Neural cell (in vitro differentiated cells): ENCODE measurements around the gene WFIKKN2. TPM values are rescaled to one million over a fixed set of nuclear protein-coding genes. Genes with fewer than 3 reads are reported as not detected.

Source experiments
- H2AFZ ChIP-seq: fragments of 200-600, 300-800 bp; sonication (generic), shearing (Covaris generic); 2 replicates; pipeline ENCODE4 v1.6.0; 2014; ENCODE audit warnings: low read depth, mild to moderate bottlenecking, antibody characterized with exemption, low read length, moderate library complexity
- H3F3A ChIP-seq: fragments of 200-600 bp; shearing (Covaris generic); 2 replicates; pipeline ENCODE4 v1.6.1; 2016; ENCODE audit warnings: mild to moderate bottlenecking, moderate library complexity, mixed read lengths, antibody characterized with exemption, low read length; ENCODE audit not compliant: insufficient read depth, poor library complexity, severe bottlenecking
- H3K27ac ChIP-seq: fragments of 200-600, 300-800 bp; sonication (generic), shearing (Covaris generic); 2 replicates; pipeline ENCODE4 v1.5.1; 2014; ENCODE audit warnings: mild to moderate bottlenecking, low read length, moderate library complexity
- H3K27me3 ChIP-seq: fragments of 300-800, 200-600 bp; sonication (generic), shearing (Covaris generic); 2 replicates; pipeline ENCODE4 v1.6.0; 2014; ENCODE audit warnings: mild to moderate bottlenecking, low read depth, low read length, moderate library complexity; ENCODE audit not compliant: insufficient read depth
- H3K36me3 ChIP-seq: fragments of 300-800, 200-600 bp; sonication (generic), shearing (Covaris generic); 2 replicates; pipeline ENCODE4 v1.5.1; 2014; ENCODE audit warnings: mild to moderate bottlenecking, antibody characterized with exemption, low read length, moderate library complexity; ENCODE audit not compliant: insufficient read depth
- H3K4me2 ChIP-seq: fragments of 300-800, 200-600 bp; sonication (generic), shearing (Covaris generic); 2 replicates; pipeline ENCODE4 v1.6.0; 2014; ENCODE audit warnings: mild to moderate bottlenecking, low read length
- H3K4me3 ChIP-seq: fragments of 300-800, 200-600 bp; sonication (generic), shearing (Covaris generic); 2 replicates; pipeline ENCODE4 v1.5.1; 2014; ENCODE audit warnings: mild to moderate bottlenecking, low read length, moderate library complexity
- H3K79me2 ChIP-seq: fragments of 200-600 bp; shearing (Covaris generic); replicated peaks from 2 replicates; pipeline ENCODE4 v1.6.0; 2014; ENCODE audit warnings: mild to moderate bottlenecking, low read length, moderate library complexity; ENCODE audit not compliant: insufficient read depth
- H3K9ac ChIP-seq: fragments of 300-800, 200-600 bp; sonication (generic), shearing (Covaris generic); 2 replicates; pipeline ENCODE4 v1.6.1; 2016; ENCODE audit warnings: mild to moderate bottlenecking, low read length, mixed read lengths
- H3K9me2 ChIP-seq: fragments of 200-600 bp; shearing (Covaris generic); 2 replicates; pipeline ENCODE4 v1.6.1; 2016; ENCODE audit warnings: mild to moderate bottlenecking, low read length, mixed read lengths; ENCODE audit not compliant: insufficient read depth
- H3K9me3 ChIP-seq: fragments of 200-600, 300-800 bp; sonication (generic), shearing (Covaris generic); 2 replicates; pipeline ENCODE4 v1.6.1; 2016; ENCODE audit warnings: mild to moderate bottlenecking, mixed run types, low read length, moderate library complexity, mixed read lengths
- H4K20me1 ChIP-seq: fragments of 200-600 bp; shearing (Covaris generic); 2 replicates; pipeline ENCODE4 v1.6.1; 2016; ENCODE audit warnings: mild to moderate bottlenecking, mixed run types; ENCODE audit not compliant: insufficient read depth
- CTCF ChIP-seq: fragments of 450-650 bp; IDR thresholded peaks from 2 replicates; pipeline ENCODE4 v1.5.1; 2014; ENCODE audit warnings: antibody characterized with exemption, mild to moderate bottlenecking, moderate library complexity; ENCODE audit not compliant: poor library complexity, severe bottlenecking
- EP300 ChIP-seq: fragments of 450-650 bp; conservative IDR thresholded peaks from 2 replicates; pipeline ENCODE4 v1.6.1; 2014; ENCODE audit warnings: antibody characterized with exemption, mild to moderate bottlenecking, moderate library complexity; ENCODE audit not compliant: poor library complexity, severe bottlenecking
- EZH2 ChIP-seq: fragments of 200-600, 300-800 bp; shearing (Covaris generic), sonication (generic); IDR thresholded peaks from 2 replicates; pipeline ENCODE4 v1.6.1; 2014; ENCODE audit warnings: antibody characterized with exemption, low read length, borderline replicate concordance, mild to moderate bottlenecking; ENCODE audit not compliant: insufficient read depth, poor library complexity, severe bottlenecking
- MXI1 ChIP-seq: fragments of 450-650 bp; conservative IDR thresholded peaks from 2 replicates; pipeline ENCODE4 v1.6.1; 2014; ENCODE audit warnings: antibody characterized with exemption, mild to moderate bottlenecking; ENCODE audit not compliant: poor library complexity, severe bottlenecking
- POLR2AphosphoS5 ChIP-seq: IDR thresholded peaks from 2 replicates; pipeline ENCODE4 v1.6.1; 2012
- RAD21 ChIP-seq: fragments of 450-650 bp; conservative IDR thresholded peaks from 2 replicates; pipeline ENCODE4 v1.6.1; 2014; ENCODE audit warnings: antibody characterized with exemption, mild to moderate bottlenecking, moderate library complexity
- REST ChIP-seq: IDR thresholded peaks from 2 replicates; pipeline ENCODE4 v1.6.1; 2012; ENCODE audit warnings: borderline replicate concordance
- SMC3 ChIP-seq: fragments of 450-650 bp; conservative IDR thresholded peaks from 2 replicates; pipeline ENCODE4 v1.6.1; 2014; ENCODE audit warnings: antibody characterized with exemption, mild to moderate bottlenecking, moderate library complexity; ENCODE audit not compliant: poor library complexity
- TAF1 ChIP-seq: IDR thresholded peaks from 2 replicates; pipeline ENCODE4 v1.6.1; 2012; ENCODE audit warnings: low read depth
- polyA plus RNA-seq: library from polyadenylated mRNA; depleted of rRNA; stranded (reverse); fragments of >200 nt; gene quantifications from 2 replicates; pipeline ENCODE4 v1.2.3, GENCODE V29; 2014

The WFIKKN2 gene
- polyA plus RNA-seq, 1 donor from 2014 or later = not detected

GRCh38 chr17:50868602-50869001 lies 33.2 kb downstream of the WFIKKN2 start:
- H3K27me3 ChIP-seq = no peaks in the 10 kb centered on the region
- H3K79me2 ChIP-seq = peaks cover 39% of the 10 kb centered on the region
- peak overlapping the region; percentile 100 for H3K27ac ChIP-seq
- no peaks in the 10 kb centered on the region for H3F3A ChIP-seq
- H3K9me3 ChIP-seq = no peaks in the 10 kb centered on the region
- no peaks in the 10 kb centered on the region for H3K9me2 ChIP-seq
- no peak overlapping the region for H2AFZ ChIP-seq
- TF ChIP-seq RAD21 = no peak
- no peak for TF ChIP-seq REST
- no peak for TF ChIP-seq EZH2
- no peak for TF ChIP-seq CTCF
- no peak for TF ChIP-seq MXI1
- TF ChIP-seq TAF1 = no peak
- TF ChIP-seq POLR2AphosphoS5 = no peak
- TF ChIP-seq SMC3 = no peak
- no peak for TF ChIP-seq EP300
- peak overlapping the region; percentile 70 for H3K4me3 ChIP-seq
- no peaks in the 10 kb centered on the region for H4K20me1 ChIP-seq
- no peaks in the 10 kb centered on the region for H3K36me3 ChIP-seq
- H3K4me2 ChIP-seq = peak overlapping the region; percentile 74
- H3K9ac ChIP-seq = peak overlapping the region; percentile 100

DNA sequence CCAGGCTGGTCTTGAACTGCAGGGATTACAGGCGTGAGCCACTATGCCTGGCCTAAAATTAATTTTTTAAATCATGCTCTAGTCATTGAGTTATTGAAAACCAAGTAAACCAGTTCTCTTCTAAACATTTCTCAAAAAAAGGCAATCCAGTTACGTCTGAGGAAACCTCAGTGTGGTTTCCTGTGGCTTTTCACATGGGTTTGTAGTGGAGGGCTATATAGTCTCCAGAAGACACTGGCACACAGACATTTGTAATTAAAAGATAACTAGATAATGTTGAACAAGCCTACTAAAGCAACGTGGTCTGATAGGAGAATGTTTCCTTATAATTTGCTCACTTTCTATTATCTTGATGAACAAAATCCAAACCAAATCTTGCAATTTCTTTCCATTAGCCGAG lies 36.0 kb downstream of the WFIKKN2 start:
- no peaks in the 10 kb centered on the region for H3F3A ChIP-seq
- H3K4me2 ChIP-seq = no peak overlapping the region
- no peaks in the 10 kb centered on the region for H3K36me3 ChIP-seq
- H3K9ac ChIP-seq = no peak overlapping the region
- H3K27me3 ChIP-seq = no peaks in the 10 kb centered on the region
- no peak overlapping the region for H3K4me3 ChIP-seq
- H4K20me1 ChIP-seq = no peaks in the 10 kb centered on the region
- peaks cover 19% of the 10 kb centered on the region for H3K79me2 ChIP-seq
- H3K9me3 ChIP-seq = no peaks in the 10 kb centered on the region
- no peak overlapping the region for H2AFZ ChIP-seq
- H3K9me2 ChIP-seq = no peaks in the 10 kb centered on the region
- TF ChIP-seq TAF1 = no peak
- TF ChIP-seq REST = no peak
- no peak for TF ChIP-seq MXI1
- TF ChIP-seq EP300 = no peak
- TF ChIP-seq SMC3 = no peak
- no peak for TF ChIP-seq POLR2AphosphoS5
- TF ChIP-seq EZH2 = no peak
- no peak for TF ChIP-seq RAD21
- no peak for TF ChIP-seq CTCF
- H3K27ac ChIP-seq = no peak overlapping the region
